T-cell (primary cell): Measurements from ENCODE around the gene C15orf61. TPM values are rescaled to one million over a fixed set of nuclear protein-coding genes. Genes with fewer than 3 reads are reported as not detected.
A peak's percentile ranks its signal among the peaks of the same experiment; 100 is the strongest.

Experiments used
- ATAC-seq, 4 experiments: fragments of 200-7000 bp in 3 of 4; fragments of 150-1000 bp in 1 of 4; cut with Tn5 transposase; replicated peaks in 1 of 4; 1 replicate in 3 of 4; 2 replicates in 1 of 4; pipeline ENCODE4 v1.10.0; 2021; ENCODE audit warnings: moderate library complexity in 3 of 4, mild to moderate bottlenecking in 2 of 4, moderate number of reproducible peaks in 1 of 4
- CTCF ChIA-PET, 2 donors: fragments of 300-600 bp; sonication (Branson Sonifier 250); formaldehyde crosslinking; loops; one replicate each; lab custom pipeline; 2022; ENCODE audit warnings: antibody characterized with exemption in 2 of 2; lab: Charles Lee
- POLR2A ChIA-PET, 2 donors: fragments of 300-600 bp; sonication (Branson Sonifier 250); formaldehyde crosslinking; loops; one replicate each; lab custom pipeline; 2022; ENCODE audit warnings: antibody characterized with exemption in 2 of 2; lab: Charles Lee
- DNase-seq, 35 experiments: peaks; one replicate each; pipeline versions ENCODE4 v3.0.0 to v3.0.0-alpha.2; 2013 to 2023
- H3K27ac ChIP-seq: one replicate; pipeline ENCODE4 v1.5.1; 2013; ENCODE audit warnings: low read length
- H3K27me3 ChIP-seq, 2 experiments: replicated peaks in 1 of 2; 1 replicate in 1 of 2; 2 replicates in 1 of 2; pipeline versions ENCODE4 v1.6.1 to v1.7.0; 2013; ENCODE audit warnings: low read length in 1 of 2, mixed read lengths in 1 of 2; ENCODE audit not compliant: control insufficient read depth in 2 of 2, insufficient read depth in 2 of 2; ENCODE audit errors: extremely low read depth in 1 of 2
- H3K36me3 ChIP-seq, 2 donors: 1 replicate in 1 of 2; 2 replicates in 1 of 2; pipeline versions ENCODE4 v1.6.1 to v1.7.0; 2013; ENCODE audit warnings: low read length in 1 of 2; ENCODE audit not compliant: control insufficient read depth in 2 of 2, insufficient read depth in 1 of 2; ENCODE audit errors: extremely low read depth in 1 of 2
- H3K4me1 ChIP-seq, 2 experiments: 1 replicate in 1 of 2; 2 replicates in 1 of 2; pipeline versions ENCODE4 v1.6.1 to v1.7.0; 2013; ENCODE audit warnings: low read length in 2 of 2, mixed read lengths in 1 of 2; ENCODE audit not compliant: insufficient read depth in 2 of 2, control insufficient read depth in 1 of 2; ENCODE audit errors: extremely low read depth in 1 of 2
- H3K4me3 ChIP-seq, 2 donors: 1 replicate in 1 of 2; 2 replicates in 1 of 2; pipeline versions ENCODE4 v1.5.1 to v1.7.0; 2013; ENCODE audit warnings: mild to moderate bottlenecking in 2 of 2, low read length in 1 of 2, moderate library complexity in 1 of 2; ENCODE audit not compliant: control insufficient read depth in 1 of 2; ENCODE audit errors: extremely low read depth in 1 of 2
- H3K9me3 ChIP-seq: 2 replicates; pipeline ENCODE4 v1.7.0; 2013
- H3K27ac Mint-ChIP-seq, 2 donors: one replicate each; pipeline ENCODE4 v1.8.0; 2020 to 2021; ENCODE audit warnings: mild to moderate bottlenecking in 2 of 2, mixed read lengths in 2 of 2
- H3K27me3 Mint-ChIP-seq, 2 donors: one replicate each; pipeline ENCODE4 v1.8.0; 2021 to 2022; ENCODE audit warnings: mixed read lengths in 2 of 2
- H3K36me3 Mint-ChIP-seq: one replicate; pipeline ENCODE4 v1.8.0; 2021; ENCODE audit warnings: mixed read lengths
- H3K4me1 Mint-ChIP-seq, 3 donors: one replicate each; pipeline ENCODE4 v1.8.0; 2020 to 2022; ENCODE audit warnings: mixed read lengths in 3 of 3, mild to moderate bottlenecking in 1 of 3
- H3K4me3 Mint-ChIP-seq, 3 donors: one replicate each; pipeline ENCODE4 v1.8.0; 2020 to 2022; ENCODE audit warnings: mild to moderate bottlenecking in 3 of 3, mixed read lengths in 3 of 3, moderate library complexity in 3 of 3
- H3K9me3 Mint-ChIP-seq, 3 donors: one replicate each; pipeline ENCODE4 v1.8.0; 2020 to 2022; ENCODE audit warnings: mixed read lengths in 3 of 3
- WGBS: methylation state at CpG from one replicate; pipeline ENCODE4 v1.1.5; 2013; ENCODE audit warnings: missing lambda C conversion rate; ENCODE audit not compliant: insufficient coverage; 5-methylcytosine and 5-hydroxymethylcytosine counted together
- total RNA-seq, 35 experiments: library from RNA in 6 of 35; stranded (reverse) in 6 of 35; fragments of 120-200 nt in 1 of 35; gene quantifications; one replicate each; pipeline versions ENCODE4 v1.2.1 to v1.2.4 and lab custom pipeline; 2013 to 2026

C15orf61 gene
- total RNA-seq, 5 donors from 2014 or later (not counting 1 experiment from before 2014, with no cell fraction given), result 8.2 to 9.3 (median 8.9) TPM

DNA sequence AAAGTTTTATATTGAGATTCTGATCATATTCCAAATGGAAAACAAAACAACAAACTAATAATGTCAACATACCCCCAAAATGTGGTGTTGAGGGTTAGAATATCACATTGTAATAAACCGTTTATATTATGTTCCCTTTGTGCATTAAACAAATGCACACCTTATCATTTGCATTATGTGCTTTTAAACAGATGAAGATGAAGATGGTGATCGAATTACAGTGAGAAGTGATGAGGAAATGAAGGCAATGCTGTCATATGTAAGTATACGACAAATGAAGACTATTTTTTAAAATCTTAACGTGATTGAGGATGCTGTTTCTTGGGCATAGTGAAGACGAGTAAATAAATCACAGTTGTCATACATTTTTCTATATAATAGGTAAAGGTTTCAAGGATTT lies 42.2 kb downstream of the C15orf61 start:
- H3K27ac Mint-ChIP-seq, result no peak overlapping the region

DNA sequence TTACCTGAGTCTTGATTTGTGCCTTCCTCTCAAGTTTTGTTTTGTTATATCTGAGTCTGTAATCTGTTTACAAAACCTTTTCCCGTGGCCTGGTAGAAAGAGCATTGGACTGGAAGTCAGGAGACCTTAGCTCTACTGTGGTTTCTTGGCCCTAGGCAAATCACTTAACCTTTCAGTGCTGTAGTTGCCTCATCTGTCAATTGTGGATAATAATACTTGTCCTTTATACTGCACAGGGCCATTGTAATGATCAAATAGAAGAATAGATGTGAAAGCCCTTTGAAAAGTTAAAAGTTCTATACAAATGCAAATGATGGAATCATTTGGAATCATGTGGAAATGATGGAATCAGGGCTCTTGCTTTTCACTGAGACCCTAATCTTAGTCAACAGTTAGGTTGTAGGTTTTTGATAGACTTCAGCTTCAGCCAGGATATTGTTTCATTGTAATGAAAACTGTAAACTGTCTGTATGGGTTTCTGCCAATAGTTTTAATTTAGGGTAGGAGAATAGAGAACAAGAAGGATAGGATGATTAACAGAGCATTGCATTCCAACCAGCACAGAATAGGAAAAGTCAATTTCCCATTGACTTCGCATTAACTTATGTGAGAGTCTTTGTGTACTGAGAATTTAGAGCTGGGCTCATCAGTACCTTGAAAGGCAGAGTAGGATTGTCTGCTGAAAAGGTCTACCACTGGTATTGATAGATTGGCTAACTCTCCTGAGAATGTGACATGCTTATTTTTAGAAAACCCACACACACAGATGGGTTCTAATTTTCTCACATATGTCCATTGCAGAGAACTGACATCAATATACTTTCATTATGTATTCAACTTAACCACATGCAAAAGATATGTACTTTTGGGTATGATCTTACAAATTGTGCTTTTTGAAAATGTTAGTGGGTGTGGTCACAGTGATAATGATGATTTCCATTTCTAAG lies 43.4 kb downstream of the C15orf61 start:
- no peaks in the 10 kb centered on the region for H3K4me1 ChIP-seq
- H3K9me3 Mint-ChIP-seq, result no peaks in the 10 kb centered on the region
- no CpG with 5 or more reads among the region's 2 CpGs for WGBS
- H3K4me3 ChIP-seq, result no peak overlapping the region
- no peak overlapping the region for H3K4me3 Mint-ChIP-seq
- peak overlapping the region in 1 of 2 donors; percentile 0 for H3K27ac Mint-ChIP-seq
- peaks cover 0 to 9% of the 10 kb centered on the region in 2 donors for H3K36me3 ChIP-seq
- H3K36me3 Mint-ChIP-seq, result peaks cover 55% of the 10 kb centered on the region
- ChIA-PET CTCF (no interaction called here), POLR2A (no interaction called here)
- no peak overlapping the region for H3K27ac ChIP-seq
- H3K27me3 Mint-ChIP-seq, result no peaks in the 10 kb centered on the region
- no peaks in the 10 kb centered on the region for H3K27me3 ChIP-seq
- ATAC-seq, result no peak
- no peak for DNase-seq
- no peaks in the 10 kb centered on the region for H3K9me3 ChIP-seq
- peaks cover 22 to 32% (median 29%) of the 10 kb centered on the region in 3 donors for H3K4me1 Mint-ChIP-seq

More for the DNA sequence above, 42.2 kb downstream of the C15orf61 start:
- Mint-ChIP-seq H3K4me1 (peaks cover 22 to 36% (median 29%) of the 10 kb centered on the region in 3 donors), H3K27me3 (no peaks in the 10 kb centered on the region), H3K36me3 (peaks cover 57% of the 10 kb centered on the region), H3K4me3 (no peak overlapping the region), H3K9me3 (peaks cover 0 to 6% (median 5%) of the 10 kb centered on the region in 3 donors)
- Histone ChIP-seq H3K27me3 (no peaks in the 10 kb centered on the region), H3K9me3 (no peaks in the 10 kb centered on the region), H3K36me3 (peaks cover 3 to 19% of the 10 kb centered on the region in 2 donors), H3K4me3 (no peak overlapping the region), H3K4me1 (no peaks in the 10 kb centered on the region), H3K27ac (no peak overlapping the region)
- WGBS, result no CpG with 5 or more reads among the region's 5 CpGs
- ATAC-seq, result no peak
- DNase-seq, result no peak
- POLR2A ChIA-PET, result no interaction called here
- CTCF ChIA-PET, result no interaction called here

- ChIA-PET POLR2A (no interaction called here), CTCF (interaction anchor here in 1 of 2 donors (0.5 kb wide), 1 partner anchor 919 kb away, joined by 4 read pairs; no protein-coding TSS in a partner anchor)
- no peaks in the 10 kb centered on the region for H3K4me1 ChIP-seq
- H3K4me3 Mint-ChIP-seq, result no peak overlapping the region
- H3K4me3 ChIP-seq, result no peak overlapping the region
- no peaks in the 10 kb centered on the region for H3K27me3 ChIP-seq
- H3K36me3 Mint-ChIP-seq, result peaks cover 52% of the 10 kb centered on the region
- H3K27ac Mint-ChIP-seq, result no peak overlapping the region
- H3K27me3 Mint-ChIP-seq, result no peaks in the 10 kb centered on the region
- DNase-seq (no peak), ATAC-seq (no peak)
- H3K4me1 Mint-ChIP-seq, result peaks cover 22 to 28% (median 28%) of the 10 kb centered on the region in 3 donors
- H3K27ac ChIP-seq, result no peak overlapping the region
- WGBS, result 0% methylated on average over 1 of the region's 3 CpGs
- peaks cover 0 to 13% of the 10 kb centered on the region in 2 donors for H3K36me3 ChIP-seq
- no peaks in the 10 kb centered on the region for H3K9me3 ChIP-seq
- H3K9me3 Mint-ChIP-seq, result no peaks in the 10 kb centered on the region
Measured at GRCh38 chr15:67564968-67565345, 44.0 kb downstream of the C15orf61 start.

- CTCF ChIA-PET, result no interaction called here
- Mint-ChIP-seq H3K4me1 (peaks cover 4 to 11% (median 9%) of the 10 kb centered on the region in 3 donors), H3K27me3 (no peaks in the 10 kb centered on the region), H3K4me3 (no peak overlapping the region), H3K9me3 (no peaks in the 10 kb centered on the region), H3K36me3 (peaks cover 49% of the 10 kb centered on the region), H3K27ac (no peak overlapping the region)
- Histone ChIP-seq H3K4me3 (no peak overlapping the region), H3K9me3 (no peaks in the 10 kb centered on the region), H3K27me3 (no peaks in the 10 kb centered on the region), H3K4me1 (no peaks in the 10 kb centered on the region), H3K36me3 (peaks cover 0 to 10% of the 10 kb centered on the region in 2 donors), H3K27ac (no peak overlapping the region)
- no peak for DNase-seq
- WGBS, result 100% methylated on average over 2 of the region's 3 CpGs
- ATAC-seq, result no peak
- POLR2A ChIA-PET, result no interaction called here
Measured at GRCh38 chr15:67569668-67570067, 48.7 kb downstream of the C15orf61 start.

DNA sequence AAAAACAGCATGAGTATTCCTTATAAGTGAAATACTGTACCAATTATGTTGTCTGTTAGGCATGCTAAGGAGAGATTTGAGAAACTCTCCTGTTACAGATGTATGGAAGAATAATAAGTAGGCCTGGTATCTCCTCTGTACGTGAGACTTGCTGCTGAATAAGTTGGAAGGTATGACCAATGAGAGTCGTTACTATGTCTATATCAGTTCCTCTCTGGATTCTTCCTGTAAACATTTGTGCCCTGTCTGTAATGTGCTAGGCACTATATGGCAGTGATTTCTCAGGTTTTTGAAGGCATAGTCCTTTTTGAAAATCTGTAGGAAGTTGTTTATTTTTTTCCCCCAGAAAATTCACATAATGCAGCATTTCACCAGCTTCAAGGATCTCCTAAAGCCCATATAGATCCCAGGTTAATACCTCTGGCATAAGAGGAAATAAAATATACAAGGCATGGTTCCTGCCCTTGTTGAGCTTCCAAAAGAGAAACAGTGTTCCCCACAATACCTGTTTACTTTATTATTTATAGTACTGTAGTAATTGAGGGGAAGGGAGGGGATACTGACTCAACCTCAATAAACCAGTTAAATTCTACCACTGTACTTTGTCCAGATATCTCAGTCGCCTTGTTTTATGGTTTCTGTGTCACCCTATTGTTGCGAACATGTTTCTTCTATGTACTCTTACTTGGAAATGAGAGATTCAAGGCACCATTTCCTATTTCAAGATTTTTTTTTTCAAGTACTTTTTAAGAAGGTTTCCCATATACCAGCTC lies 50.1 kb downstream of the C15orf61 start:
- Histone ChIP-seq H3K9me3 (no peaks in the 10 kb centered on the region), H3K36me3 (peaks cover 0 to 10% of the 10 kb centered on the region in 2 donors), H3K4me3 (no peak overlapping the region), H3K4me1 (no peaks in the 10 kb centered on the region), H3K27ac (no peak overlapping the region), H3K27me3 (no peaks in the 10 kb centered on the region)
- Mint-ChIP-seq H3K4me3 (no peak overlapping the region), H3K4me1 (peaks cover 0 to 11% (median 5%) of the 10 kb centered on the region in 3 donors), H3K27me3 (no peaks in the 10 kb centered on the region), H3K9me3 (no peaks in the 10 kb centered on the region), H3K36me3 (peaks cover 44% of the 10 kb centered on the region), H3K27ac (no peak overlapping the region)
- ATAC-seq (no peak), DNase-seq (no peak)
- POLR2A ChIA-PET, result no interaction called here
- CTCF ChIA-PET, result no interaction called here
- no CpG with 5 or more reads among the region's 4 CpGs for WGBS

GRCh38 chr15:67571648-67572415 lies 50.9 kb downstream of the C15orf61 start:
- CTCF ChIA-PET, result no interaction called here
- Mint-ChIP-seq H3K9me3 (no peaks in the 10 kb centered on the region), H3K36me3 (peaks cover 44% of the 10 kb centered on the region), H3K4me1 (peaks cover 0 to 11% (median 5%) of the 10 kb centered on the region in 3 donors), H3K27me3 (no peaks in the 10 kb centered on the region), H3K27ac (no peak overlapping the region), H3K4me3 (no peak overlapping the region)
- WGBS, result 100% methylated on average over 2 of the region's 5 CpGs
- H3K27me3 ChIP-seq, result no peaks in the 10 kb centered on the region
- no peaks in the 10 kb centered on the region for H3K9me3 ChIP-seq
- no peaks in the 10 kb centered on the region for H3K4me1 ChIP-seq
- POLR2A ChIA-PET, result no interaction called here
- H3K36me3 ChIP-seq, result peaks cover 0 to 10% of the 10 kb centered on the region in 2 donors
- ATAC-seq (no peak), DNase-seq (no peak)
- no peak overlapping the region for H3K4me3 ChIP-seq
- H3K27ac ChIP-seq, result no peak overlapping the region
